ENCODE data around the gene PKP1.

PKP1 gene

DNA sequence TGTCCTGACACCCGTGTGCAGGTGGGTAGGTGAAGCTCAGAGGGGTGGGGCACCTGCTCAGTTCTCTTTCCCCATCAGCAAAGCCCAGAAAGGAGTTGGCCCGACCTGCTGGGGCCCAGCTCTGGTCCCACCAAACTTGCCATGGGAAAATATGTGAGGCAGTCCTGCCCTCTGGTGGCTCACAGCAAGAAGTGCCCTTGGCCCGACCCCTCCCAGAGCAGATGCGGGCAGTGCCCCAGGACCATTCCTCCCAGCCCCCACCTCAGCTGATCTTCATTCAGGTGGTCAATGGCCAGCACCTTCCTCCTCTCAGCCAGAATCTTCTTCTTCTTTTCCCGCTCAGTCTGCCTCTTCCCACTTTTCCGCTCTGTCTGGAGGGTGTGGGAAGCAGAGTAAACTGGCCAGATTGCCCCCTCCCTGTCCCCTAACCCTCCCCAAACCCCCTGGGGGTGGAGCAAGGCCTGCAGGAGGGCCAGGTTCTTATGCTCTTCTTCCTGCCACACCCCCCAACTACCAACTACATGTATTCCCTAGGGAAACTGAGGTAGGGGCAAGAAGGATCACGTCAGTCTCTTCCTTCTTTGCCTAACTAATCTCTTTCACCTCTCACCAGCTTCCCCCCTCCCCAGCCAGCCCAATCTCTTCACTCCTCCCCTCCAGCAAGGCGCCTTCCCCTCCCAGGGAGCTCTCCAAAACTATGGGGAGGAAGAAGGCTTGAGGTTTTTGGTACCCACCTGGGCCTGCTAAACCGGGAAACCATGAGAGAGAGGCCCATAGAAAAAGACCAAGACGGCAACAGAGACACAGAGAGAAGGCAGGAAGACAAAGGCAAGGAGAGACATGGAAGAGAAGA is 78.6 kb downstream of the PKP1 start:
- TF ChIP-seq, protein P1, sequence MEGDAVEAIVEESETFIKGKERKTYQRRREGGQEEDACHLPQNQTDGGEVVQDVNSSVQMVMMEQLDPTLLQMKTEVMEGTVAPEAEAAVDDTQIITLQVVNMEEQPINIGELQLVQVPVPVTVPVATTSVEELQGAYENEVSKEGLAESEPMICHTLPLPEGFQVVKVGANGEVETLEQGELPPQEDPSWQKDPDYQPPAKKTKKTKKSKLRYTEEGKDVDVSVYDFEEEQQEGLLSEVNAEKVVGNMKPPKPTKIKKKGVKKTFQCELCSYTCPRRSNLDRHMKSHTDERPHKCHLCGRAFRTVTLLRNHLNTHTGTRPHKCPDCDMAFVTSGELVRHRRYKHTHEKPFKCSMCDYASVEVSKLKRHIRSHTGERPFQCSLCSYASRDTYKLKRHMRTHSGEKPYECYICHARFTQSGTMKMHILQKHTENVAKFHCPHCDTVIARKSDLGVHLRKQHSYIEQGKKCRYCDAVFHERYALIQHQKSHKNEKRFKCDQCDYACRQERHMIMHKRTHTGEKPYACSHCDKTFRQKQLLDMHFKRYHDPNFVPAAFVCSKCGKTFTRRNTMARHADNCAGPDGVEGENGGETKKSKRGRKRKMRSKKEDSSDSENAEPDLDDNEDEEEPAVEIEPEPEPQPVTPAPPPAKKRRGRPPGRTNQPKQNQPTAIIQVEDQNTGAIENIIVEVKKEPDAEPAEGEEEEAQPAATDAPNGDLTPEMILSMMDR (IDR thresholded peaks at IDR 0.05; ENCODE audit: insufficient read depth, low read length, missing control alignments): peak; percentile 88
- ChIA-PET POLR2A (interaction anchor here (0.9 kb wide), 1 partner anchor 20 kb away, joined by 3 read pairs; no protein-coding TSS in a partner anchor), CTCF (interaction anchor here (0.6 to 11.7 kb wide), 41 partner anchors 7 to 281 kb away, joined by 3 to 349 read pairs (median 7); partner anchors contain the start of genes PKP1 and TNNT2)
- no peak overlapping the region for H3K4me3 ChIP-seq (ENCODE audit: low read depth, low read length)
- no peak for DNase-seq (ENCODE audit: low read depth, low spot score)

DNA sequence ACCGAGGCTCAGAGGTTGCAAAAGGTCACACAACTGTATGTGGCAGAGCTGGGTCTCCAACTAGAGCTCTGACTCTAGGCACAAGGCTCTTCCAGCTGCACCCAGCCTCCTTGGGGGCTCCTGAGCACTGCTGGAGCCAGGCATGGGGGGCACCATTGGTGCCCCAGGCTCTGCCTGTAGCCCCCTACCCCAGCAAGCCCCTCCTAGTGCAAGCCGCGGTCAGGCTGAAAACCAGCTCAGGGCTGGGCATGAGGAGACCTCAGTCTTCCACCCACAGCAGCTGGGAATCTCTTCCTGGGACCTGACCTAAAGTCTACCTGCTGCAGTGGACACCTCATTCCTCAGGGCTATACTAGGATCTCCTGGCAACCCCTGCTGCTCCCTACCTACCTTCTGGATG is 79.6 kb downstream of the PKP1 start:
- no peak overlapping the region for H3K4me3 ChIP-seq (ENCODE audit: low read depth, low read length)
- TF ChIP-seq, protein P1 (IDR thresholded peaks at IDR 0.05; ENCODE audit: insufficient read depth, low read length, missing control alignments): no peak
- no peak for DNase-seq (ENCODE audit: low read depth, low spot score)
- CTCF ChIA-PET: interaction anchor here (0.9 to 11.7 kb wide), 22 partner anchors 8 to 277 kb away, joined by 3 to 349 read pairs (median 10); partner anchors contain the start of genes PKP1 and TNNT2
- POLR2A ChIA-PET: interaction anchor here (0.9 kb wide), 1 partner anchor 19 kb away, joined by 3 read pairs; no protein-coding TSS in a partner anchor

- ChIA-PET CTCF (interaction anchor here (0.9 to 11.7 kb wide), 17 partner anchors 8 to 279 kb away, joined by 3 to 349 read pairs (median 14); partner anchors contain the start of genes PKP1 and TNNT2), POLR2A (no interaction called here)
- H3K4me3 ChIP-seq (ENCODE audit: low read depth, low read length): no peak overlapping the region
- DNase-seq (ENCODE audit: low read depth, low spot score): no peak
- TF ChIP-seq, protein P1 (IDR thresholded peaks at IDR 0.05; ENCODE audit: insufficient read depth, low read length, missing control alignments): no peak
Observed at GRCh38 chr1:201363467-201363866, 80.2 kb downstream of the PKP1 start.

DNA sequence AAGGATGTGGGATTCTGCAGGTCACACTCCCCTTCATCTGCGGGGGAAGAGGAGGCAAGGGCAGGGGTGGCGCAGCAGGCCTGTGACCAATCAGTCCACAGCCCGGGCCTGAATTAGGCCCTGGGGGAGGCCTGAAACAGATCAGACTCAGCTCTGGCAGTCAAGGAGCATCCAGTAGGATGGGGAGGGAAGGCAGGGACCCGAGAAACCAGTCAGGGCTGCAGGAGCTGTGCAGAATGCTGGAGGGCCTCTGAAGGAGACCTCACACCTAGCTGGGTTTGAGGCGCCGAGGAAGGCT is 81.5 kb downstream of the PKP1 start:
- H3K4me3 ChIP-seq (ENCODE audit: low read depth, low read length): no peak overlapping the region
- TF ChIP-seq, protein P1 (IDR thresholded peaks at IDR 0.05; ENCODE audit: insufficient read depth, low read length, missing control alignments): no peak
- CTCF ChIA-PET: interaction anchor here (1.0 to 11.7 kb wide), 7 partner anchors 10 to 148 kb away, joined by 3 to 349 read pairs (median 13); no protein-coding TSS in a partner anchor
- POLR2A ChIA-PET: no interaction called here
- no peak for DNase-seq (ENCODE audit: low read depth, low spot score)

DNA sequence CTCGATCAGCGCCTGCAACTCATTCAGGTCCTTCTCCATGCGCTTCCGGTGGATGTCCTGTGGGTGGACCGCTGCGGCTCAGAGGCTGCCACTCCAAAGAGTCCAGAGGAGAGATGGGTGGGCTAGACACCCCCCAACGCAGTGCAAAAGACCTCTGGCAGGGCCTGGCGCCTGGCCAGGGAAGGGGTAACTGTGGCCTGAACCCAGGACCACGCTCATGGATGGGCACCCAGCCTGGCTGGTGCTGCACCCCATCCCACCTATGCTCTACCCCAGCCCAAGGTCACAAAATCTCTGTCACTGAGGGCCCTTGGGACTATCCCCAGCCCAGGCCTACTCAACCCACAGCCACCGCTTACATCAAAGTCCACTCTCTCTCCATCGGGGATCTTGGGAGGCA is 81.9 kb downstream of the PKP1 start:
- H3K4me3 ChIP-seq (ENCODE audit: low read depth, low read length): no peak overlapping the region
- ChIA-PET CTCF (interaction anchor here (1.0 to 11.7 kb wide), 7 partner anchors 10 to 147 kb away, joined by 3 to 349 read pairs (median 13); no protein-coding TSS in a partner anchor), POLR2A (no interaction called here)
- TF ChIP-seq, protein P1 (IDR thresholded peaks at IDR 0.05; ENCODE audit: insufficient read depth, low read length, missing control alignments): no peak
- no peak for DNase-seq (ENCODE audit: low read depth, low spot score)

GRCh38 chr1:201366696-201367095 is 83.4 kb downstream of the PKP1 start:
- POLR2A ChIA-PET: no interaction called here
- CTCF ChIA-PET: interaction anchor here (1.1 to 11.7 kb wide), 7 partner anchors 10 to 114 kb away, joined by 3 to 349 read pairs (median 4); no protein-coding TSS in a partner anchor

More at GRCh38 chr1:201366696-201367095, 83.4 kb downstream of the PKP1 start:
- TF ChIP-seq, protein P1 (IDR thresholded peaks at IDR 0.05; ENCODE audit: insufficient read depth, low read length, missing control alignments): no peak
- H3K4me3 ChIP-seq (ENCODE audit: low read depth, low read length): no peak overlapping the region
- no peak for DNase-seq (ENCODE audit: low read depth, low spot score)

Measured in AG04449 (cell line).